GM20431 (cell line): ENCODE results near the gene COX19.
"Not testable (repeated sequence)": the region's sequence is repeated elsewhere in the genome, so short reads cannot be mapped to it uniquely, and the experiment has no call there.

Experiments used
- in situ Hi-C: fragments of 300-500 bp; cut with MseI, MboI; formaldehyde crosslinking; loops from one replicate; pipeline ENCODE4 v1.15.0; 2020; ENCODE audit warnings: low sequenced_read_pairs; ENCODE audit not compliant: unreplicated experiment

The COX19 gene

DNA sequence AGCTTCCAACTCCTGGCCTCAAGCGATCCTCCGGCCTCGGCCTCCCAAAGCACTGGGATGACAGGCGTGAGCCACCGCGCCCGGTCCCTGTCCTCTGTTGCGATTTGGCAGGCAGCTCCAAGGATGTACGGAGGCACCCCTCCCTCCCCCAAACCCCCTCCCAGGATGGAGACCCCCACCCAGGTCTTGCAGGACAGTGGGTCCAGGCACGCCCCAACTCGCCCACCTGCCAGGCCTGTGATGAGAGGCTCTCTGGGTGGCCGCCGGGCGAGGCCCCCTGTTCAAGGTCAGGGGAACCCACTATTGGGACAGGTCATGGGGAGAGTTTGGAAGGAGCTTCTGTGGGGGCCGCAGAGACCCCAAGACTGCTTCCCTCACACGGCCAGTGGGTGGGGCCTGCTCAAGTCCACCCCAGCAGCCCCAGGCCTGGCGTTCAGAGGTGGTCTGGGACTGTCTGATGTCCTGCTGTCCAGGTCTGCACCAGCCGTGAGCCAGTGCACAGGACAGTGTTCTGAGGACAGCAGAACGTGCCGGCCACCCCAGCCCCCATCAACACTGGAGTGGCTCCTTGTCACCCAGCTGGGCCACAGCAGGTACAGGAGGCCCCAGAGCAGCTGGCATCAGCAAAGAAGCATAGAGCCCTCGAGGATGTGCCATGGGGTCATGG lies 23.3 kb downstream of the COX19 start:
- in situ Hi-C loops, result no loop called here

- in situ Hi-C loops, result no loop called here
Measured at GRCh38 chr7:949021-949934, 26.1 kb downstream of the COX19 start.

GRCh38 chr7:947391-948210 lies 27.7 kb downstream of the COX19 start:
- in situ Hi-C loops, result no loop called here

DNA sequence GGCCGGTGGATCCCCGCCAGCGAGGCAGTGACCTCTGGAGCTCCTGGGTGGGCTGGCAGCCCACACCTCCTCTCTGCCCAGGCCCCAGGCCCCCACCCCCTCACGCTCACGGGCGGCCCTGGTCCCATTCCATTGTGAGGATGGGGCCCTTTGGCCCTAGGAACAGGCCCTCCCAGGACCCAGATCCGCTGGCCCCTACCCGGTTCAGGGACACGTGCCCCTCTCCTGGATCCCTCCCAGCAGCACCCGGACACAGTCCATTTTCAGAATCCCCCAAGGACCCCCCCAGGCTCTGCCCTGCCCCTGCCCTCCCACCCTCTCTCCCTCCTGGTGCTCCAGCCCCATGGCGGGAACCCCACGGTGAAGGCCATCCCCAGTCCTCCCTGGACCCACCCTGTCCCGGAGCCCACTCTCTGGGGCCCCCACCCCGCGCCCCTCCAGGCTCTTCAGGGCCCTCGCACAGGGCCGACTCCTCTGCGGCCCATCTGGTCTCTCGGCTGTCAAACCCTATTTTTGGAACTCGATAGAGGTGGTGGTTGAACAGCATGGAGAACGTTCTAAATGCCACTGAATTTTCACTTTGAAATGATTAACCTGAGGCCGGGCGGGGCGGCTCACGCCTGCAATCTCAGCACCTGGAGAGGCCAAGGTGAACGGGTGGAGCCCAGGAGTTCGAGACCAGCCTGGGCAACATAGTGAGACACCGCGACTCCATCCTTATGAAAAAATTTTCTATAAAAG lies 28.9 kb downstream of the COX19 start:
- in situ Hi-C loops, result no loop called here

DNA sequence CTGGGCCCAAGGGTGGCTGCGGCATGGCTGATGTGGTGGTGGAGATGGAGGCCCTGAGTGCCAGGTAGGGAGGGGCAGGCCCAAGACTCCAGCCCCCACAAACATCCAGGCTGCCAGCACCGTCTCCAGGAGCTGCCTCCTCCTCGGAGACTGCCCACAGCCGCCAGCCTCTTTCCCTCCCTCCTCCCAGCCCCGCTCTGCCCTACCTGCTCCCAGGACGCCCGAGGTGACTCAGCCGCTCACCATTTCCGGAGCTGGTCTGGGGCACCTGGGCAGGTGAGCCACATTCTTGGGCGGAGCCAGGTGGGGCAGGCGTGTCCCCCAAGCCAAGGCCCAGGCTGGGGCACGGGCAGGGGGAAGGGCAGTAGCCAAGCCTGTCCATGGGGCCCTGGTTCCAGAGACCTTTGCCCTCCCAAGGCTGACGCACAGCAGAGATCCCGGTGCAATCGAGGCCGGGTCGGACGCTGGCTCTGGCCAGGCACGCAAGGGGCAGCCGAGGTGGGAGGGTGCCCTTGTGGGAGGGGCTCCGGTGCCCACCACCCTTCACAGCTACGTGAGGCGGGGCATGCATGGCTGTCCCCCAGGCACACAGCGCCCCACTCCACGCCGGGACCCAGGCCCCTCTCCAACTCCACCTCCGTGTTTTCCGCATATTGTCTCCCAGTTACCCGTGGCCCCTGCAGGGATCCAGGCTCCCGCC lies 29.6 kb downstream of the COX19 start:
- in situ Hi-C loops, result no loop called here

DNA sequence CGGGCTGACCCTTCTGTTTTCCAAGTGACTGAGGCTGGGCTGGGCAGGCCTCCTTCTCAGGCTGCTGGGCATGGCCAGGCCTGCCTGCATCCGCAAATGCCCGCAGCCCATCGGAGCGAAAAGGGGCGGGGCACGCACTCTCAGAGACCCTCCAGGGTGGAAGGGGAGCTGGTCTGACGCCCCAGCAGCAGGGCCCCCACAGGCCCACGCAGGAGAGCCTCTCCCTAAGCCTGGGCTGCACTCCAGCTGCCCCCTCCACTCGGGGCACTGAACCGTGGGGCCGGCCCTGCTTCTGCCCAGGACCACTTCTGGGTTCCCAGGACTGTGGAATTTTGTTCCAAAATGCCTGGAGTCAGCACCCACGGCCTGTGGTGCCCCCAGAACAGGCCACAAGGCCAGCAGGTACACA lies 30.2 kb downstream of the COX19 start:
- in situ Hi-C loops, result no loop called here

GRCh38 chr7:944744-945143 lies 30.6 kb downstream of the COX19 start:
- in situ Hi-C loops, result no loop called here

DNA sequence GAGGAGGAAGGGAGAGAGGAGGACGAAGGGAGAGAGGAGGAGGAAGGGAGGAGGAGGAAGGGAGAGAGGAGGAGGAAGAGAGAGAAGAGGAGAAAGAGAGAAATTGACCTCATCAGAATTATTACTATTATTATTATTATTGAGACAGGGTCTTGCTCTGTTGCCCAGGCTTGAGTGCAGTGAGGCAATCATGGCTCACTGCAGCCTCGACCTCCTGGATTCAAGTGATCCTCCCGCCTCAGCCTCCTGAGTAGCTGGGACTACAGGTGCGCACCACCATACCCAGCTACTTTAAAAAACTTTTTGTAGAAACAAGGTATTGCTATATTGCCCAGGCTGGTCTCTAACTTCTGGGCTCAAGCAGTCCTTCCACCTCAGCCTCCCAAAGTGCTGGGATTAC lies 31.6 kb downstream of the COX19 start:
- in situ Hi-C loops, result not testable (repeated sequence)

GRCh38 chr7:940599-941408 lies 34.5 kb downstream of the COX19 start:
- in situ Hi-C loops, result no loop called here

GRCh38 chr7:939843-940242 lies 35.5 kb downstream of the COX19 start:
- in situ Hi-C loops, result no loop called here

DNA sequence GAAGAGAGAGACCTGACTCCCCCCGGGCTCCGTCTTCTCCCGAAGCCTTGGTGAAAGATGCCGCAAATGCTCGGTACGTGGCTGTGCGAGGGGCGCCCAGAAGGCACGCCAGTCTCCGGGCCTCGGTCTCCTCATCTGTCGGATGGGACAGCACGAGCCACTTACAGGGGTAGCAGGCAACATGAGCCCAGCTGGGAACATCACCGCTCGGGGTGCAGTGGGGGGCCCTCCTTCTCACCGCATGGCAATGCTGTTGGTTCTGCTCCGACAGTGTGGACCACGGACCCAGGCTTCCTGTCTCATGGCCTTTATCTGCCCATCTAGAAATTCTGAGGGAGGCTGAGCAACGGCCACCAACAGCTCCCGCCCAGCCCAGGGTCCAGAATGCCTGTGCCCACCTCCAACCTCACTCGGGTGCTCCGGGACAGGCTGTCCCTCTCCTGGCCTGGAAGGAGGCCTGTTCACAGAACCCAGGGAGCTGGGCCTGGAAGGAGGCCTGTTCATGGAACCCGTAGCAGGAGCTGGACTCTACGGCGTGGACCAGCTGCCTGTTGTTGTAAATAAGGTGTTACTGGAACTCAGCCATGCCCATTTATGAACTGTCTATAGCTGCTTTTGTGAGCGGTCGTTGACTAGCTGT lies 36.7 kb downstream of the COX19 start:
- in situ Hi-C loops, result no loop called here

DNA sequence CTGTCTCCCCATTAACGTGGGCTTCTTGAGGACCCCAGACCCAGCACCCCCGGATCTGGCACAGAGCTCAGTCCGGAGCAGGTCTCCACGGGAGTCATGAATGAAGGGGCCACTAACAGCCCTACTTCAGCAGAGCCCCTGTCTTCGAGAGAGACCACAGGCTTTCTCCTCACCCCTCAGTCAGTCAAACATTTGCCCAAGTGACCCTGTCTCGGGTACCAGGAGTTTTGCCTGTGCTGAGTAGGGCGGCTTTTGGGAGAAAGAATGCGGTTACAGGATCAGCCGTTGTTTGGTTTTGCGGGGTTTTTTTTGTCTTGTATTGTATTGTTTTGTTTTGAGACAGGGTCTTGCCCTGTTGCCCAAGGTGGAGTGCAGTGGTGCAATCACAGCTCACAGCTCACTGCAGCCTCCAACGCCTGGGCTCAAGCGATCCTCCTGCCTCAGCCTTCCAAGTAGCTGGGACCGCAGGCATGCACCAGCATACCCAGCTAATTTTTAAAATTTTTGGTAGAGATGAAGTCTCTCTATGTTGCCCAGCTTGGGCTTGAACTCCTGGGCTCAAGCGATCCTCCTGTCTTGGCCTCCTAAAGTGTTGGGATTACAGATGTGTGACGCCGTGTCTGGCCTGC lies 37.4 kb downstream of the COX19 start:
- in situ Hi-C loops, result no loop called here

- in situ Hi-C loops, result no loop called here
Measured at GRCh38 chr7:936386-937054, 38.8 kb downstream of the COX19 start.

DNA sequence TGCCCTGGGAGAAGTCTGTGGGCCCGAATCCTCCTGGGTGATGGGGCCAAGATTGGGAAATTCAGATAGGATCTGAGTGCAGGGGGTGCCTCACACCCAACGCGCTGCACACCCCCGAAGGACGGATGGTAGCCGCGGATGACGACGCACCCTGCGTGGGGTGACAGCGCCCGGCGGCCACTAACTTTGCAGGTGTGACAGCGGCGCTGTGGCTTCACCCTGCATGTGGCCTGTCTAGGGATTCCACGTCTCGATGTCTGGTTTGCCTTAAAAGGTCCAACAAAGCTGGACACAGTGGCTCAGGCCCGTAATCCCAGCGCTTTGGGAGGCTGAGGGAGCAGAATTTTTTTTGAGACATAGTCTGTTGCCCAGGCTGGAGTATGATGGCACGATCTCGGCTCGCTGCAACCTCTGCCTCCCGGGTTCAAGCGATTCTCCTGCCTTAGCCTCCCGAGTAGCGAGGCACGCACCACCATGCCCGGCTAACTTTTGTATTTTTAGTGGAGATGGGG lies 39.4 kb downstream of the COX19 start:
- in situ Hi-C loops, result no loop called here

DNA sequence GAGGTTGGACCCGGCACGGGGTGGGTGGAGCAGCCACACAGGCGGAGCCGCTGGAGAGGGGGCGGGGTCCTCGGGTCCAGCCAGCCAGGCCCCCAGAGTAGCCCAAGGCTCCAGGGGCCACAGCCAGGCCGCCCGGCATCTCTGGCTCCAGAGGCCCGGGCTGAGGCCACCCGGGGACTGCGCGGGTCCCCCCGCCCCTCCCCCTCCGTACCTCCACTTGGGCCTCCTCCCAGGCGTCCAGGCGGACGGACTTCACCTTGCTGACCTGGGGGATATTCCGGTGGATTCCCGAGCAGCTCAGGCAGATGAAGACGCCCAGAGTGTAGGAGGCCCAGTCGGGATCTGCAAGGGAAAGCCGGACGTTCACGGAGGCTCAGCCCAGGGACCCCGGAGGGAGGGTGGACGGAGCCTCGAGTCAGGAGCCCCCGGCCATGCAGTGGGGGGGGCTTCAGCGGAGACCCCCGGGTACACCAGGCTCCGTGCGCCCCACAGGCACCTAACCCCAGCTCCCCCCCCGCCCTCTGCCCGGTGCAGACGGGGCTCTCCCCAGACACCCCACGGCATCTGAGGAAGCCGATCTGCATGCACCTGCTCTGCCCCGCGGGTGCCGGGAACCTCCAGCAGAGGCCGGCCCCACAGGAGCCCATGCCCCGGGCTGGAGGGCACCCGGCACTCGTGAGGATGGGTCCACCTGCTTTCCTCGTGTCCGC lies 40.0 kb downstream of the COX19 start:
- in situ Hi-C loops, result no loop called here

DNA sequence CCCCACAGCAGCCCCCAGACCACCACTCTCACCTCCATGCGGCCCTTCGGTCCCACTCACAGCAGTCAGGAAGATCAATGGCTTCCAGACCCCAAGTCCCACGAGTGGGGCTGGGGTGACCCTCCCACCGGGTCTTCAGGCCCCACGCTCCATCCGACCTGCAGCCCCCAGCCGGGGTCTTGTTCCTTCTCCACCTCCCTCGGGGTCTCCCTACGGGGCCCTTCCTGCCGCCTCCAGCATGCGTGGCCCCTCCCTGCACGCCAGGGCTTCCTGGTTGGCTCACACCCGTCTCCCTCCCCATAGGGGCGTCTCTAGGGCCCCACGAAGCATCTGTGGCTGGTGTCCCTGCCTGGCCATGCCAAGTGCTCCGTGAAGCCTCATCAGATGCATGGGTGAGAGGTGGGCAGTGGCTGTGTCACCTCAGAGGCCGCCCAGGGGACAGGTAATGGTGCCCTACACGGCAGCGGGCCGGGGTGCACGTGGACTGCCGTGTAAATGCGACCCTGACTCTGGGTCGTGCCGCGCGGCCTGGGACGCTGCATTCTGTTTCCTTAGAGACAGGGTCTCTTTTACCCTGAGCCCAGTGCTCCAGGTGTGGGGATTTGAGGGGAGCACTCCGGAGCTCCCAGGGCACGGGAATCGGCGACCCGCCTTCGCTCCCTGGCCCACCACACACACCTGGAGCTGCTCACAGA lies 40.7 kb downstream of the COX19 start:
- in situ Hi-C loops, result no loop called here
